ENCODE measurements around the gene MAGI2. TPM values are rescaled to one million over a fixed set of nuclear protein-coding genes. Genes with fewer than 3 reads are reported as not detected.

The MAGI2 gene
- total and polyA plus RNA-seq, 4 donors: 3.7 to 25.5 (median 11.6) TPM

GRCh38 chr7:79258826-79259225 is 194.6 kb downstream of the MAGI2 start:
- Histone ChIP-seq H3K4me3 (ENCODE audit: low read length in 2 of 2) (no peak overlapping the region), H3K9me3 (ENCODE audit: control insufficient read depth, low read length) (no peaks in the 10 kb centered on the region), H3K27me3 (ENCODE audit: control insufficient read depth in 1 of 2, insufficient read depth in 2 of 2, low read length in 1 of 2) (no peaks in the 10 kb centered on the region), H3K36me3 (ENCODE audit: control insufficient read depth in 1 of 2, insufficient read depth in 2 of 2, low read length in 1 of 2) (no peaks in the 10 kb centered on the region), H3K27ac (ENCODE audit: low read depth in 1 of 2, low read length in 2 of 2) (no peak overlapping the region), H3K4me1 (ENCODE audit: control insufficient read depth in 1 of 2, insufficient read depth in 2 of 2, low read length in 2 of 2) (no peaks in the 10 kb centered on the region)
- 62 to 68% methylated on average over 3 of the region's 3 CpGs for WGBS, 2 donors
- ATAC-seq (ENCODE audit: low FRiP score): no peak
- intact Hi-C loops (cut with DNase I): no loop called here
- no peak for DNase-seq

- DNase-seq: no peak
- H3K27me3 ChIP-seq (ENCODE audit: control insufficient read depth in 1 of 2, insufficient read depth in 2 of 2, low read length in 1 of 2): no peaks in the 10 kb centered on the region
- no peaks in the 10 kb centered on the region for H3K36me3 ChIP-seq (ENCODE audit: control insufficient read depth in 1 of 2, insufficient read depth in 2 of 2, low read length in 1 of 2)
- H3K4me1 ChIP-seq (ENCODE audit: control insufficient read depth in 1 of 2, insufficient read depth in 2 of 2, low read length in 2 of 2): no peaks in the 10 kb centered on the region
- H3K27ac ChIP-seq (ENCODE audit: low read depth in 1 of 2, low read length in 2 of 2): no peak overlapping the region
- 79 to 85% methylated on average over 1 of the region's 1 CpG for WGBS, 2 donors
- ATAC-seq (ENCODE audit: low FRiP score): no peak
- H3K4me3 ChIP-seq (ENCODE audit: low read length in 2 of 2): no peak overlapping the region
- H3K9me3 ChIP-seq (ENCODE audit: control insufficient read depth, low read length): no peaks in the 10 kb centered on the region
- intact Hi-C loops (cut with DNase I): no loop called here
These were observed 195.5 kb downstream of the MAGI2 start for GRCh38 chr7:79257959-79258358.

- no peaks in the 10 kb centered on the region for H3K9me3 ChIP-seq (ENCODE audit: control insufficient read depth, low read length)
- DNase-seq: no peak
These were observed 207.7 kb downstream of the MAGI2 start for GRCh38 chr7:79245623-79246249.

GRCh38 chr7:79244482-79244881 is 209.0 kb downstream of the MAGI2 start:
- no peaks in the 10 kb centered on the region for H3K27me3 ChIP-seq (ENCODE audit: control insufficient read depth in 1 of 2, insufficient read depth in 2 of 2, low read length in 1 of 2)
- no peak overlapping the region for H3K27ac ChIP-seq (ENCODE audit: low read depth in 1 of 2, low read length in 2 of 2)
- H3K4me1 ChIP-seq (ENCODE audit: control insufficient read depth in 1 of 2, insufficient read depth in 2 of 2, low read length in 2 of 2): no peaks in the 10 kb centered on the region
- H3K36me3 ChIP-seq (ENCODE audit: control insufficient read depth in 1 of 2, insufficient read depth in 2 of 2, low read length in 1 of 2): no peaks in the 10 kb centered on the region
- DNase-seq: no peak
- intact Hi-C loops (cut with DNase I): no loop called here
- no peak overlapping the region for H3K4me3 ChIP-seq (ENCODE audit: low read length in 2 of 2)
- H3K9me3 ChIP-seq (ENCODE audit: control insufficient read depth, low read length): no peaks in the 10 kb centered on the region
- no peak for ATAC-seq (ENCODE audit: low FRiP score)
- WGBS, 2 donors: 79 to 89% methylated on average over 1 of the region's 1 CpG

More at GRCh38 chr7:79245623-79246249, 207.7 kb downstream of the MAGI2 start:
- intact Hi-C loops (cut with DNase I): no loop called here
- H3K4me3 ChIP-seq (ENCODE audit: low read length in 2 of 2): no peak overlapping the region
- H3K4me1 ChIP-seq (ENCODE audit: control insufficient read depth in 1 of 2, insufficient read depth in 2 of 2, low read length in 2 of 2): no peaks in the 10 kb centered on the region
- no peaks in the 10 kb centered on the region for H3K36me3 ChIP-seq (ENCODE audit: control insufficient read depth in 1 of 2, insufficient read depth in 2 of 2, low read length in 1 of 2)
- no peak overlapping the region for H3K27ac ChIP-seq (ENCODE audit: low read depth in 1 of 2, low read length in 2 of 2)
- no peak for ATAC-seq (ENCODE audit: low FRiP score)
- WGBS, 2 donors: 74 to 79% methylated on average over 4 of the region's 4 CpGs
- no peaks in the 10 kb centered on the region for H3K27me3 ChIP-seq (ENCODE audit: control insufficient read depth in 1 of 2, insufficient read depth in 2 of 2, low read length in 1 of 2)

- 76 to 86% methylated on average over 1 of the region's 1 CpG for WGBS, 2 donors
- no peak for ATAC-seq (ENCODE audit: low FRiP score)
- DNase-seq: no peak
These were observed 212.0 kb downstream of the MAGI2 start for GRCh38 chr7:79241288-79242060.

GRCh38 chr7:79240413-79240812 is 213.1 kb downstream of the MAGI2 start:
- no peaks in the 10 kb centered on the region for H3K9me3 ChIP-seq (ENCODE audit: control insufficient read depth, low read length)
- WGBS, 2 donors: 89 to 91% methylated on average over 2 of the region's 2 CpGs
- H3K4me1 ChIP-seq (ENCODE audit: control insufficient read depth in 1 of 2, insufficient read depth in 2 of 2, low read length in 2 of 2): no peaks in the 10 kb centered on the region
- DNase-seq: no peak
- H3K27ac ChIP-seq (ENCODE audit: low read depth in 1 of 2, low read length in 2 of 2): no peak overlapping the region
- peaks cover 0 to 2% of the 10 kb centered on the region in 2 donors for H3K27me3 ChIP-seq (ENCODE audit: control insufficient read depth in 1 of 2, insufficient read depth in 2 of 2, low read length in 1 of 2)
- no peak for ATAC-seq (ENCODE audit: low FRiP score)
- intact Hi-C loops (cut with DNase I): no loop called here
- no peak overlapping the region for H3K4me3 ChIP-seq (ENCODE audit: low read length in 2 of 2)
- no peaks in the 10 kb centered on the region for H3K36me3 ChIP-seq (ENCODE audit: control insufficient read depth in 1 of 2, insufficient read depth in 2 of 2, low read length in 1 of 2)

More at GRCh38 chr7:79241288-79242060, 212.0 kb downstream of the MAGI2 start:
- H3K9me3 ChIP-seq (ENCODE audit: control insufficient read depth, low read length): no peaks in the 10 kb centered on the region
- no peak overlapping the region for H3K4me3 ChIP-seq (ENCODE audit: low read length in 2 of 2)
- H3K27me3 ChIP-seq (ENCODE audit: control insufficient read depth in 1 of 2, insufficient read depth in 2 of 2, low read length in 1 of 2): peaks cover 0 to 2% of the 10 kb centered on the region in 2 donors
- no peak overlapping the region for H3K27ac ChIP-seq (ENCODE audit: low read depth in 1 of 2, low read length in 2 of 2)
- no peaks in the 10 kb centered on the region for H3K4me1 ChIP-seq (ENCODE audit: control insufficient read depth in 1 of 2, insufficient read depth in 2 of 2, low read length in 2 of 2)
- intact Hi-C loops (cut with DNase I): no loop called here
- H3K36me3 ChIP-seq (ENCODE audit: control insufficient read depth in 1 of 2, insufficient read depth in 2 of 2, low read length in 1 of 2): no peaks in the 10 kb centered on the region

GRCh38 chr7:79236352-79237028 is 217.0 kb downstream of the MAGI2 start:
- Histone ChIP-seq H3K36me3 (ENCODE audit: control insufficient read depth in 1 of 2, insufficient read depth in 2 of 2, low read length in 1 of 2) (no peaks in the 10 kb centered on the region), H3K4me3 (ENCODE audit: low read length in 2 of 2) (no peak overlapping the region), H3K27ac (ENCODE audit: low read depth in 1 of 2, low read length in 2 of 2) (no peak overlapping the region), H3K9me3 (ENCODE audit: control insufficient read depth, low read length) (no peaks in the 10 kb centered on the region), H3K27me3 (ENCODE audit: control insufficient read depth in 1 of 2, insufficient read depth in 2 of 2, low read length in 1 of 2) (peaks cover 0 to 2% of the 10 kb centered on the region in 2 donors), H3K4me1 (ENCODE audit: control insufficient read depth in 1 of 2, insufficient read depth in 2 of 2, low read length in 2 of 2) (no peaks in the 10 kb centered on the region)
- ATAC-seq (ENCODE audit: low FRiP score): no peak
- intact Hi-C loops (cut with DNase I): no loop called here
- no peak for DNase-seq
- WGBS, 2 donors: 80% methylated on average over 4 of the region's 4 CpGs

- no peaks in the 10 kb centered on the region for H3K27me3 ChIP-seq (ENCODE audit: control insufficient read depth in 1 of 2, insufficient read depth in 2 of 2, low read length in 1 of 2)
- 65 to 70% methylated on average over 1 of the region's 1 CpG for WGBS, 2 donors
- DNase-seq: no peak
- H3K4me3 ChIP-seq (ENCODE audit: low read length in 2 of 2): no peak overlapping the region
- H3K4me1 ChIP-seq (ENCODE audit: control insufficient read depth in 1 of 2, insufficient read depth in 2 of 2, low read length in 2 of 2): no peaks in the 10 kb centered on the region
- H3K36me3 ChIP-seq (ENCODE audit: control insufficient read depth in 1 of 2, insufficient read depth in 2 of 2, low read length in 1 of 2): no peaks in the 10 kb centered on the region
- intact Hi-C loops (cut with DNase I): no loop called here
- no peak for ATAC-seq (ENCODE audit: low FRiP score)
- no peak overlapping the region for H3K27ac ChIP-seq (ENCODE audit: low read depth in 1 of 2, low read length in 2 of 2)
- H3K9me3 ChIP-seq (ENCODE audit: control insufficient read depth, low read length): no peaks in the 10 kb centered on the region
These were observed 226.4 kb downstream of the MAGI2 start for GRCh38 chr7:79227044-79227443.
